ENCODE measurements around the gene TIAM1.

TIAM1 gene

DNA sequence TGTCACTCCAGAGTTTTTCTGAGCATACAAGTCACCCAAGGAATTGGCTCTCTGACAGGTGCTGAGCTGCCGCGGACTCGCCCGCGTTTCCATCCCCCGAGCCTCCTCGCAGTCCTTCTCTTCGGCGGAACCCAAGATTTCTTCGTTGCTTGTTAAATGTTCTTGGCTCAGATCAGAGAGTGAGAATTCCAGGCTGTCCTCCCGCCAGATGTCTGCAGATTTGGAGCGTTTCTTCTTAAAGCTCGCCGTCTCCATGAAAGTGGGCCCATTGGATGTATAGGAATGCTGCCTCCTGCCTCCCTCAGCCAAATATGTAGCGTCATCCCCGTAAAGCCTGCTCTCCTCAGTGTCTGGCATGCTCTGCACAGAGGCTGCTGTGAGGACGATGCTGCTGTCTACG lies 77.8 kb downstream of the TIAM1 start:
- no peak overlapping the region for H2AK5ac ChIP-seq (ENCODE audit: low read length)

DNA sequence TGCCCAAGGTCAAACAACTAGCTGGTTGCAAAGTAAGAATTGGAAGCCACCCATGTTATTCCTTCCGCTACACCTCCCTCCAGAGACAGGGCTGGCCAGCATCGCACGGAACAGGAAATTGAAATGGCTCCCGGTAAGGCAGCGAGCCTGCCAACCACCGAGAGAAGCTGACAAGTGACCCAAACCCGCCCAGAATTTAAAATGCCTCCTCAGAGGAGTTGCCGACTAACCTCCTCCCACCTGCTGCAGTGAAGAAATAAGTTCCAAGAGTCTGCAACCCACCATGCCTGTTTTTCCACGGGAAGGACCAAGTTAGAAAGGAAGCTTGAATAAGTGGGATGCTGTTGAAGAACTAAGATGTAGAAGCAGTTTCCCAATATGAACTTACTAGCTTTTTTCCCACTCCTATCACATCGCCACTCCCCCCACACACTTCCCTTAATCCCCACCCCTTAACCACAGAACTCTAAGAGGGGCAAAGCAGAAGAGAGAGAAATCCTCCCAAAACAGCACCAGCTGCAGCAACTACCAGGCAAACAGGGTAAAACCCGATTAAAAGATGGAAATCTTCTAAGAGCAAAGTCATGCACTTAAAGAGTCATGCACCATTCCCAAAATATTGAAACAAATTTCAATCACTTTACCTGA lies 78.6 kb downstream of the TIAM1 start:
- H3K9me3 ChIP-seq (ENCODE audit: insufficient read depth, low read depth, low read length) = no peaks in the 10 kb centered on the region
- 100% methylated on average over 1 of the region's 11 CpGs for WGBS (ENCODE audit: extremely low coverage, insufficient coverage, insufficient read length)

More for the DNA sequence above, 77.8 kb downstream of the TIAM1 start:
- Histone ChIP-seq H2BK120ac (ENCODE audit: insufficient read depth, low read length, poor library complexity) (no peak overlapping the region), H3K18ac (ENCODE audit: low read length) (no peak overlapping the region), H3K9ac (ENCODE audit: low read length) (no peak overlapping the region), H3K4ac (ENCODE audit: low read depth, low read length) (no peak overlapping the region), H2BK5ac (ENCODE audit: low read depth, low read length, poor library complexity) (no peak overlapping the region), H4K8ac (ENCODE audit: low read depth, low read length) (no peak overlapping the region), H3K4me1 (ENCODE audit: control insufficient read depth in 1 of 2, insufficient read depth in 2 of 2, low read length in 2 of 2) (no peaks in the 10 kb centered on the region), H3K27me3 (ENCODE audit: insufficient read depth, low read length) (no peaks in the 10 kb centered on the region), H3K79me1 (ENCODE audit: low read length) (no peaks in the 10 kb centered on the region), H2AFZ (ENCODE audit: insufficient read depth, low read length, poor library complexity) (no peak overlapping the region), H3K27ac (ENCODE audit: low read depth, low read length) (no peak overlapping the region), H3K23ac (ENCODE audit: low read length) (no peak overlapping the region), H3K79me2 (ENCODE audit: control insufficient read depth, insufficient read depth, low read length, poor library complexity) (peaks cover 3% of the 10 kb centered on the region), H3K9me3 (ENCODE audit: insufficient read depth, low read depth, low read length) (no peaks in the 10 kb centered on the region), H3K36me3 (ENCODE audit: control insufficient read depth in 1 of 2, insufficient read depth in 2 of 2, low read length in 2 of 2) (peaks cover 2 to 6% of the 10 kb centered on the region in 2 experiments), H2BK12ac (ENCODE audit: low read length) (no peak overlapping the region), H3K4me3 (ENCODE audit: low read depth, low read length) (no peak overlapping the region), H4K12ac (ENCODE audit: low read depth, low read length) (no peak overlapping the region), H3K4me2 (ENCODE audit: low read length) (no peak overlapping the region), H4K91ac (ENCODE audit: low read depth, low read length) (no peak overlapping the region), H3K14ac (ENCODE audit: low read length) (no peak overlapping the region)
- no CpG with 5 or more reads among the region's 18 CpGs for WGBS (ENCODE audit: extremely low coverage, insufficient coverage, insufficient read length)
- no peak for DNase-seq

DNA sequence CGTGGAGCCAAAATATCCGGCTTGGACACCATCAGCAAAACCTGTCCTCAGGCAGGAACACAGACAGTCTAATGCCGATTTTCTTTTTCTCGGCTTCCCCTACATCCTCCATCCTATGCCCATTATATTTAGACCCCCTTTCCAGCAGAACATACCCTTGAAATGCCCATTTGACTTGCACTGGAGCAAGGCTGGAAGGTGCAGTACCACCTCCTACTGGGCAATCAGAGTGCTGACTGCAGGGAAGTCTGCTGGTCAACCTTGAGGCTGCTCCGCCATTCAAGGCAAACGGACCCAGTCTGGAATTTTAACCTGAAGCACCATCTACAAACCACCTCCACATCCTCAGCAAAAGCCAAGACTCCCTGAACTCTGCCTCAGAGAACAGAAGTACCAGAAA lies 79.5 kb downstream of the TIAM1 start:
- Histone ChIP-seq H3K4me3 (ENCODE audit: low read depth, low read length) (no peak overlapping the region), H3K14ac (ENCODE audit: low read length) (no peak overlapping the region), H2BK12ac (ENCODE audit: low read length) (no peak overlapping the region), H3K23ac (ENCODE audit: low read length) (no peak overlapping the region), H4K8ac (ENCODE audit: low read depth, low read length) (no peak overlapping the region), H3K4ac (ENCODE audit: low read depth, low read length) (no peak overlapping the region), H3K18ac (ENCODE audit: low read length) (no peak overlapping the region), H3K79me2 (ENCODE audit: control insufficient read depth, insufficient read depth, low read length, poor library complexity) (peaks cover 3% of the 10 kb centered on the region), H3K4me2 (ENCODE audit: low read length) (no peak overlapping the region), H3K9me3 (ENCODE audit: insufficient read depth, low read depth, low read length) (no peaks in the 10 kb centered on the region), H3K4me1 (ENCODE audit: control insufficient read depth in 1 of 2, insufficient read depth in 2 of 2, low read length in 2 of 2) (no peaks in the 10 kb centered on the region), H2BK120ac (ENCODE audit: insufficient read depth, low read length, poor library complexity) (no peak overlapping the region), H2AFZ (ENCODE audit: insufficient read depth, low read length, poor library complexity) (no peak overlapping the region), H3K36me3 (ENCODE audit: control insufficient read depth in 1 of 2, insufficient read depth in 2 of 2, low read length in 2 of 2) (peaks cover 2 to 6% of the 10 kb centered on the region in 2 experiments), H3K27me3 (ENCODE audit: insufficient read depth, low read length) (no peaks in the 10 kb centered on the region), H4K91ac (ENCODE audit: low read depth, low read length) (no peak overlapping the region), H3K79me1 (ENCODE audit: low read length) (no peaks in the 10 kb centered on the region), H3K9ac (ENCODE audit: low read length) (no peak overlapping the region), H3K27ac (ENCODE audit: low read depth, low read length) (no peak overlapping the region), H4K12ac (ENCODE audit: low read depth, low read length) (no peak overlapping the region), H2AK5ac (ENCODE audit: low read length) (no peak overlapping the region), H2BK5ac (ENCODE audit: low read depth, low read length, poor library complexity) (no peak overlapping the region)
- no CpG with 5 or more reads among the region's 6 CpGs for WGBS (ENCODE audit: extremely low coverage, insufficient coverage, insufficient read length)
- DNase-seq = no peak

More for the DNA sequence above, 78.6 kb downstream of the TIAM1 start:
- H4K12ac ChIP-seq (ENCODE audit: low read depth, low read length) = no peak overlapping the region
- H3K4ac ChIP-seq (ENCODE audit: low read depth, low read length) = no peak overlapping the region
- H3K27ac ChIP-seq (ENCODE audit: low read depth, low read length) = no peak overlapping the region
- H3K4me3 ChIP-seq (ENCODE audit: low read depth, low read length) = no peak overlapping the region
- H3K23ac ChIP-seq (ENCODE audit: low read length) = no peak overlapping the region
- H3K18ac ChIP-seq (ENCODE audit: low read length) = no peak overlapping the region
- no peak overlapping the region for H3K4me2 ChIP-seq (ENCODE audit: low read length)
- no peak overlapping the region for H2BK5ac ChIP-seq (ENCODE audit: low read depth, low read length, poor library complexity)
- H2AK5ac ChIP-seq (ENCODE audit: low read length) = no peak overlapping the region
- no peak for DNase-seq
- H3K27me3 ChIP-seq (ENCODE audit: insufficient read depth, low read length) = no peaks in the 10 kb centered on the region
- no peak overlapping the region for H3K14ac ChIP-seq (ENCODE audit: low read length)
- no peak overlapping the region for H2BK120ac ChIP-seq (ENCODE audit: insufficient read depth, low read length, poor library complexity)
- H4K91ac ChIP-seq (ENCODE audit: low read depth, low read length) = no peak overlapping the region
- no peak overlapping the region for H4K8ac ChIP-seq (ENCODE audit: low read depth, low read length)
- H3K79me2 ChIP-seq (ENCODE audit: control insufficient read depth, insufficient read depth, low read length, poor library complexity) = peaks cover 3% of the 10 kb centered on the region
- peaks cover 2 to 6% of the 10 kb centered on the region in 2 experiments for H3K36me3 ChIP-seq (ENCODE audit: control insufficient read depth in 1 of 2, insufficient read depth in 2 of 2, low read length in 2 of 2)
- H2AFZ ChIP-seq (ENCODE audit: insufficient read depth, low read length, poor library complexity) = no peak overlapping the region
- H2BK12ac ChIP-seq (ENCODE audit: low read length) = no peak overlapping the region
- no peak overlapping the region for H3K9ac ChIP-seq (ENCODE audit: low read length)
- no peaks in the 10 kb centered on the region for H3K79me1 ChIP-seq (ENCODE audit: low read length)
- H3K4me1 ChIP-seq (ENCODE audit: control insufficient read depth in 1 of 2, insufficient read depth in 2 of 2, low read length in 2 of 2) = no peaks in the 10 kb centered on the region

DNA sequence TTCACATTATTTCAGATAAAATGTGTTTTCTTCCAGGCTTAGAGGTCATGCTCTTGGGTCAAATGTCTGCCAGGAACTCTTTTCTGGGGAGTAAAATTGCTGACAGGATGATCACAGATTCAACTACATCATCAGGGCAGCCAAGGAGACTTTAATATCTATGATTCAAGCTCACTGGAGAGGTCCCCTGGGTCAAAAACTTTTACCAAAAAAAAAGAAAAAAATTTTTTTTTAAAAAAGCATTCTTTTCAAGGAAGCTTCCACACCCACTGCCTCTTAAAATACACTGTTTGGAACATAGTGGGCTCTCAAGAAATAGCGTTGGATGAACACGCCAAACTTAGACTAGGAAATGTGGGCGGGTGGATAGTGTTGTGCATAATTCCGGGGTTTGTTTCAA lies 81.3 kb downstream of the TIAM1 start:
- WGBS (ENCODE audit: extremely low coverage, insufficient coverage, insufficient read length) = no CpG with 5 or more reads among the region's 4 CpGs
- Histone ChIP-seq H3K4me3 (ENCODE audit: low read depth, low read length) (no peak overlapping the region), H4K91ac (ENCODE audit: low read depth, low read length) (no peak overlapping the region), H3K4me2 (ENCODE audit: low read length) (no peak overlapping the region), H3K14ac (ENCODE audit: low read length) (no peak overlapping the region), H3K79me1 (ENCODE audit: low read length) (no peaks in the 10 kb centered on the region), H3K9ac (ENCODE audit: low read length) (no peak overlapping the region), H3K4me1 (ENCODE audit: control insufficient read depth in 1 of 2, insufficient read depth in 2 of 2, low read length in 2 of 2) (no peaks in the 10 kb centered on the region), H2BK5ac (ENCODE audit: low read depth, low read length, poor library complexity) (no peak overlapping the region), H3K4ac (ENCODE audit: low read depth, low read length) (no peak overlapping the region), H3K27me3 (ENCODE audit: insufficient read depth, low read length) (no peaks in the 10 kb centered on the region), H3K18ac (ENCODE audit: low read length) (no peak overlapping the region), H2AK5ac (ENCODE audit: low read length) (no peak overlapping the region), H3K9me3 (ENCODE audit: insufficient read depth, low read depth, low read length) (no peaks in the 10 kb centered on the region), H2AFZ (ENCODE audit: insufficient read depth, low read length, poor library complexity) (no peak overlapping the region), H3K27ac (ENCODE audit: low read depth, low read length) (no peak overlapping the region), H3K23ac (ENCODE audit: low read length) (no peak overlapping the region), H2BK120ac (ENCODE audit: insufficient read depth, low read length, poor library complexity) (no peak overlapping the region), H4K8ac (ENCODE audit: low read depth, low read length) (no peak overlapping the region), H3K36me3 (ENCODE audit: control insufficient read depth in 1 of 2, insufficient read depth in 2 of 2, low read length in 2 of 2) (peaks cover 2 to 6% of the 10 kb centered on the region in 2 experiments), H3K79me2 (ENCODE audit: control insufficient read depth, insufficient read depth, low read length, poor library complexity) (peaks cover 3% of the 10 kb centered on the region), H2BK12ac (ENCODE audit: low read length) (no peak overlapping the region), H4K12ac (ENCODE audit: low read depth, low read length) (no peak overlapping the region)
- DNase-seq = no peak

Measured in trophoblast cell (in vitro differentiated cells and primary cell).